Fibroblast of peridontal ligament (primary cell): ENCODE results near the gene RRAS.

ENCODE experiments used
- DNase-seq: peaks from one replicate; pipeline ENCODE4 v3.0.0-alpha.2; 2010; ENCODE audit errors: extremely low read depth

Gene RRAS

DNA sequence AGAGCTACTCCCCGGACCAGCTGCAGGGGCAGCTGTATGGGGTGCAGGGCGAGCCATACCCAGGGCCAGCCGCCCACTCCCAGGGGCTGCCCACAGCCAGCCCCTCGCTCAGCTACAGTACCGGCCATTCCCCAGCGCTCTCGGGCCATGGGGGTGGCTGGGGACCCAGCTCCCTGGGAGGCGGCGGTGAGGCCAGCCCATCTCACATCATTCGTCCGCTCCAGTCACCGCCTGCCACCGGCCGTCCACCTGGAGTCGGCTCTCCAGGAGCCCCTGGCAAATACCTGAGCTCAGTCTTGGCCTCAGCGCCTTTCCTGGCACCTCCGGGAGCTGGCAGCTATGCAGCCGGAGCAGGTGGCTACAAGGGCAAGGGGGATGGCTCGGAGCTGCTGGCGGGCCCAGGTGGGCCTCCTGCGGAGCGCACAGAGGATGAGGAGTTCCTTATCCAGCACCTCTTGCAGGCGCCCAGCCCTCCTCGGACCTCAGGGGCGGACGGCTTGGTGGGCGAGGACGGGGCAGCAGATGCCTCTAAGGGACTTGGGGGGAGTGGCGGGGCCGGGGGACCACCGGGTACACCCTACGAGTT, 44.0 kb downstream of the RRAS start:
- no peak for DNase-seq

DNA sequence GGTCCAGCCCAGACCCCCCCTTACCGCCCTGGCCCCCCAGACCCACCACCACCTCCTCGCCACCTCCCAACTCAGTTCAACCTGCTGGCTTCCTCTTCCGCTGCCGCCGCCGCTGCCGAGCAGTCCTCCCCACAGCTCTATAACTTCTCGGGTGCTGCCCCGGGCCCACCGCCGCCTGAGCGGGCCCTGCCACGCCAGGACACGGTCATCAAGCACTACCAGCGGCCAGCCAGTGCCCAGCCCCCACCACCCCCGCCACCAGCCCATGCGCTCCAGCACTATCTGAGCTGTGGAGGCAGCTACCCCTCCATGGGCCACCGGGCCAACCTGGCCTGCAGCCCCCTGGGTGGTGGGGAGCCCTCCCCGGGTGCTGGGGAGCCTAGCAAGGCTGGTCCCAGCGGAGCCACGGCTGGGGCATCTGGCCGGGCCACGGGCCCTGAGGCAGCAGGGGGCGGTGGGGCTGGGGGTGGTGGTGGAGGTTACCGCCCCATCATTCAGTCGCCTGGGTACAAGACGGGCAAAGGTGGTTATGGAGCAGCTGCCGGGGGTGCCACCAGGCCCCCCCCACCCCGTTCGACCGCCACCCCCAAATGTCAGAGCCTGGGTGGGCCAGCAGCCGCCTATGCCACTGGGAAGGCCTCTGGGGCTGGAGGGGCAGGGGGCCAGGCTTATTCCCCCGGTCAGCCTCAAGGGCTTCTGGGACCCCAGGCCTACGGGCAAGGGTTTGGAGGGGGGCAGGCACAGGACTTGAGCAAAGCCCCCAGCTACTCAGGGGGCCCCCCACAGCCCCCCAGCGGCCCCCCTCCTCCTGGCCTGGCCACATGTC, 44.7 kb downstream of the RRAS start:
- DNase-seq: no peak

DNA sequence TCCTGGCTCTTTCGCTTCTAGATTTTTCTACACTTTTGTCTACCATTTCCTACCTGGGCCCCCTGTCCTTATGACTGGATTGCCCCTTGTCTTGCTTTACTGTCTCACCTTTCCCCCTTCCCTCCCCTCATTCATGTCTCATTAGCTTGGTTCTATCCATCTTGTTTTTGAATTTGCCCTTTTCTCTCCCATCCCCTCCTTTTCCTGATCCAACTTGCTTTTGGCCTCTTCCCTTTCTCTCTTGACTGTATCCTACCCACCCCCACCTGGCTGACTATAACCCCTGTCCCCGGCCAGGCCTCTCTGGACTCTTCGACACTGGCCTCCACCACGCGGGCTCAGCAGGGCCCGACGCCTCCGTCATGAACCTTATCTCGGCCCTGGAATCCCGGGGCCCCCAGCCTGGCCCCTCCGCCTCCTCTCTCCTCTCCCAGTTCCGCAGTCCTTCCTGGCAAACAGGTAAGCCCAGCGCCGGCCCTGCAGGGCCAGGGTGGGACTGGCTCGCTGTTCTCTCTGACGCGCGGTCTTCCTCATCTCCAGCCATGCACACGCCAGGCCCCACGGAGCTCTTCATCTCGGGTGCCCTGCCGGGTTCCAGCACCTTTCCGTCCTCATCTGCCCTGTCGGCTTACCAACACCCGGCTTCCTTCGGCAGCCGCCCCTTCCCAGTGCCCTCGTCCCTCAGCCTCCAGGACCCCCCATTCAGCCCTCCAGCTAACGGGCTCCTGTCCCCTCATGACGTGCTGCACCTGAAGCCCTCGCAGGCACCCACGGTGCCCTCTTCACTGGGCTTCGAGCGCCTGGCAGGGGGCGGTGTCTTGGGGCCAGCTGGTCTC, 45.6 kb downstream of the RRAS start:
- DNase-seq: no peak

DNA sequence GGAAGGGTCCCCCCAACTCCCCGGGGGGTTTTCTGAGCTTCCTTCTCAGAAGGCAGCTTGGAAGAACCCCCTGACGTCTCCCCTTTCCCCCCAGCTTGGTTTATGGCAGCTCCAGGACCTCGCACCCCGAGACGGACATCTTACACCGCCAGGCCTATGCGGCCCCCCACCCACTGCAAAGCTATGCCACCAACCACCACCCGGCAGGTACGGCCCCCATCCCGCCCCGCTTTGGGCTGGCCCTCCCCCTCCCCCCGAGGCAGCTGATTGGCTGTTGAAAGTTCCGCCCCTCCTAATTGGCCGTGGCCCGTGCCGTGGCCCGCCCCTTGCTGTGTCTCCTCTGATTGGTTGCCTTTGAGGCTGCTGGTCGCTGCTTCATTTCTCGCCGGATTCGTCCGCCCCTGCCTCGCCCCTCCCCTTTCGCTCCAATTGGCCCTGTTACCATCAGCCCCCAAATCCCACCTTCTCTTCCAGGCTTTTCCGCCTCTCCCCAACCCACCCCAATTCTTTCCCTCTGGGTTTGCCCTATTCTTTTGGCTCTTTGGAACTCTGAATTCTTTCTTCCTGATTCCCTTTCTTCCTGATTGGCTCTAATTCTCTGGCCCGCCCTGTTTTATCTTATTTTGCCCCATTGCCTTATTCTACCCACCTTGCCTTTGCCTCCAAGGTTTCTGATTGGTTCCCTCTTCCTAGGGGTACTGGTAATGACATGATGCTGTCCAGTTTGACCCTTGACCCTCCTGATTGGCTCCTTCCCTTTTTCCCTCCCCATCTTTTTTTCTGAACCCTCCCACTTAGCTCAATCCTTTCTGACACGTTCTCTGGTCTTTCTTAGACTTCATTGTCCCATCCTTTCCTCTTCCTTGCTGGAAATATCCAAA, 46.5 kb downstream of the RRAS start:
- peak; percentile 84 for DNase-seq

DNA sequence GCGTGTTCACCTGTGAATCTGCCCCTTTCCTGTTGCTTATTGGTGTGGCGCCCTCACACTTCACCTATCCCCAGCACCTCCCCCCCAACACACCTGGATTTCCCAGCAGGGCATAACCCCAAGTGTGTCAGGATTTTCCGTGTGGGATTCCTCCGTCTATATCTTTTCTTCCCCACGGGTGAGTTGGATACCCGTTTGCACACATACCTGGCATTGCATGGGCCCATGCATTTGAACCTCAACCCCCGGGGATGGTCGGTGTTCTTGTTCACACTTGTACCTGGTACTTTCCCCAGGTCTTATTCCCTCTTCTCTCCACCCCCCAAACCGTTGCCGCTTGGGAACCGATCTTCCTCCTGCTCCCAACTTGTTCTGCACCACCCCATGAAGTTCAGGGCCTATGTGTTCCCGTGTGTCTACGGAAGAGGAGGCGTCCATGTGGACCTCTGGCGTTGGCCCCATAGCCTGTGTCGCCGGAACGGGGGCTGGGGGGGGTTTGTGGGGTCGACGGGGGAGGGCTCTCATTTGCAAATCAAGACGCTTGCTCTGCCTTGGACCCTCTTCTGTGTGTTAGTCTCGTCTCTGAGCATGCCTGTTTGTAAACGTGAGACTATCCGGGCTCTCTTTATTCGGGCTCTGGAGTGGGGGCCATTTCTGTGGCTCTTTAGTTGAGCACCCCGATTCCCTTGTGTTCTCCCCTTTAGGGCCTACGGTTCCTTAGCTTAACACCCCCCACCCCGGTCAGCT, 47.3 kb downstream of the RRAS start:
- DNase-seq: no peak

DNA sequence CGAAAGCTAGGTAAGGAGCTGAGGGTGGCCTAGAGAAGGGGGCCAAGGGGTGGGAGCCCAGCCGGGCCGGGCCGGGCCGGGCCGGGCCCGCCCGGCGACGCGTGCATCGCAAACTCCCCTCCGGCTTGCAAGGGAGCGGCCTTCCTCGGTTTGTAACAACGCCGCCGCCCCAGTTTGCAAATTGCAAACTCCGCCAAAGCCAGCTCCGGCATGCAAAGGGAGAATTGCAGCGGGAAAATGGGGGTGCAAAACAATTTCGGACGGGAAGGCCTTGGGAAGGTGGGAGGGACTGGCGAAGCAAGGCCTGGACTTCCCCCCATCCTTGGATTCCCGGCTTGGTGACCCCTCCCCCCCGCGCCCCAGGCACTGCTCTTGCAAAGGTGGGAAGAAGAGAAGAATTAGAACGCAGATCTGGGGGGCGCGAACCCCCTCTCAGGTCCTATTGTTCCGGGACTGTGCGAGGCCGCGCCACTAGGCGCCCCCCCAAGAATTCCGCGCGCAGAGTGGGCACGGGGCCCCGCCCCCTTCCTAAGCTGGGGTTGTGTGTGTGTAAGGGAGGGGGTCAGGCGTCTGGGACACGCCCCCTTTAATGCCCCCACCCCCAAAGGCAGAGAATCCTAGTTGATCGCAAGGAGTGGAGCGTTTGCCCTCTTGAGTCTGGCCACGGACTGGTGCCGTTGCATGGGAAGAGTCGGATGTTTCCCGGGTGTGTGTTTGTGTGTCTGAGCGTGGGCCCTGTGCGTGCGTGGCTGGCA, 48.0 kb downstream of the RRAS start:
- DNase-seq: peak; percentile 36

DNA sequence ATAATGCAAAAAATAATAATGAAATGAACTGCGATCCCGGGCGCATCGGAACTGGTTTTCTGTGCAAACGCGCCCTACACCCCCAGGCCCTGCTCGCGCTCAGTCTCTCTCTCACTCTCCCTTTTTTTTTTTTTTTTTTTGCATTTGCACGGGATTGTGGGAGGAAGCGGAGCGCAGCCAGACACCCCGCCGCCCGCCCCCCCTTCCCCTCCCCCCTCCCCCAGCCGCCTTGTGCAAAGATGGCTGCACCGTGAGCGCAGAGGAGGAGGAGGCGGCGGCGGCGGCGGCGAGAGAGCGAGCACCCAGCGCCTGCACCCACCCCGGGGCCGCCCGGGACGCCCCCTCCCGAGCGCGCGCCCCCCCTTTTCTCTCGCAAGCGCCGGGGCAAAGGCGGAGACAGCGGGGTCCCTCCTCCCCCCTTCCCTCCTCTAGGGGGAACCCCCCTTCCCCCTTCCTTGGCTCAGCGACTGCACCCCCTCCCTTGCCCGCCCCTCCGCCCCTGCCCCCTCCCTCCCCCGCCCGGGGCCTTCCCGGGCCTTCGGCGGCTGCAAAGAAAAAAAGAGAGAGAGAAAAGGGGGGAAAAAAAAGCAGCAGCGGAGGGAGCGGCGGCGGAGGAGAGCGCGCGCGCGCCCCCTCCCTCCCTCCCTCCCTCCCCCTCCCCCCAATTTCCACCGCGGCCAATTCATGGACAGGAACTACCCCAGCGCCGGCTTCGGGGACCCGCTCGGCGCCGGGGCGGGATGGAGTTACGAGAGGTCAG, 48.8 kb downstream of the RRAS start, which contains the start of gene PRR12:
Gene PRR12 (plus strand): TSS at position 212 of the 760 bp plus-strand sequence. CDS start 473 bp downstream, at position 685.
- DNase-seq: peak; percentile 68

DNA sequence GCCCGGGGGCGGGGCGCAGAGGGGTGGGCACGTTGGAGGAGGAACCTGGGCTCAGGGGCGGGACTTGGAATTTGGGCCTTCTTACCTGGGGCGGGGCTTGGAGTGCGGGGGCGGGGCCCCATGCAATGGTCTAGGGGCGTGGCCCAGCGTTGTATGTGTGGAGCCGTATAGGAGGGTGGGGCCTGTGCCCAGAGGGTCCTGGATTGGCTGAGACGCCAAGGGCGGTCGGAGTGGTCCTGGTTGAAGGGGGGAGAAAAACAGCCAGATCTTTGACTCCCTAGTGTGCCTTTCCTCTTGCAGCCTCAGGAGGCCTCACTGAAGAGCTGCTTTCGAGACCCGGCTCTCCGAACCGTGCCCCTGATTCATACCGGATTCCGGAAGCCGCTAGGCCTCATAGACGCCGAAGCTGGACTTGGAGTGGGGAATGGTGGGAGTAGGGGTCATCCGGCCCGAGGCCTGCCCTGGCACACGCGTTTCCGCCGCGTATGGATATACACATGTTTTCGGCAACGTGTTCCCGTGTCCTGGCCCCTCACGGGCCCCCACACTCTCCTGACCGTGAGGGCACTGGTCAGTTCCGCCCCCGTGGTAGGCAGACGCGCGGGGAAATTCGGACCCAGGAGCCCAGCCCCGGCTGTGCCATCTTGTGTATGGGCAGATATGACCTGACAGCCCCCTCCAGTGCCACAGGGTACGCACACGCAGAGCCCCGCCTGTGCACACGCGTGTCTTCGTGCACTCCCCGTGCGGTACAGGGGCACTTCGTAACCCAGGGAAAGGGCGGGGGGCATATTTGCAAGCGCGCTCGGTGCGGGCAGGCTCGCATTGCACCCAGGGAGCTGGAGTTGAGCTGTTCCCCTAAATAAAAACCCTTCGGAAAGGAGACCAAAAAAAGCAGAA, 49.6 kb downstream of the RRAS start:
- peak; percentile 91 for DNase-seq

DNA sequence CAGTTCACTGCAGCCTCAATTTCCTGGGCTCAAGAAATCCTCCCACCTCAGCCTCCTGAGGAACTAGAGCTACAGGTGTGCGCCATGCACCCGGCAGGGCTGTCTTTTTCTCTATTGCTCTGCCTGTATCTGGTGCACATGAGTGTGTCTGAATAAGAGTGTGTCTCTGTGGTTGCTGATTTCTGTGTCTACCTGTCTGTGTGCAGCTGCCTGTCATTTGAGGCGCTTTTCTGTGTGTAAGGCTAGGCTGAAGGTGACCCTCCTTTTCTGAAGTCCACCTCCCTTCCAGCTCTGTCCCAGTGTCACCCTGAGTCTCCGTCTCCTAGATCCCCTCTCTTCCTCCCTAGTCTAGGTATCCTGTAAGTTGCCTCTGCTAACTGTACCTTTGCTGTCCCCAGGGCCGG, 50.4 kb downstream of the RRAS start:
- DNase-seq: no peak

DNA sequence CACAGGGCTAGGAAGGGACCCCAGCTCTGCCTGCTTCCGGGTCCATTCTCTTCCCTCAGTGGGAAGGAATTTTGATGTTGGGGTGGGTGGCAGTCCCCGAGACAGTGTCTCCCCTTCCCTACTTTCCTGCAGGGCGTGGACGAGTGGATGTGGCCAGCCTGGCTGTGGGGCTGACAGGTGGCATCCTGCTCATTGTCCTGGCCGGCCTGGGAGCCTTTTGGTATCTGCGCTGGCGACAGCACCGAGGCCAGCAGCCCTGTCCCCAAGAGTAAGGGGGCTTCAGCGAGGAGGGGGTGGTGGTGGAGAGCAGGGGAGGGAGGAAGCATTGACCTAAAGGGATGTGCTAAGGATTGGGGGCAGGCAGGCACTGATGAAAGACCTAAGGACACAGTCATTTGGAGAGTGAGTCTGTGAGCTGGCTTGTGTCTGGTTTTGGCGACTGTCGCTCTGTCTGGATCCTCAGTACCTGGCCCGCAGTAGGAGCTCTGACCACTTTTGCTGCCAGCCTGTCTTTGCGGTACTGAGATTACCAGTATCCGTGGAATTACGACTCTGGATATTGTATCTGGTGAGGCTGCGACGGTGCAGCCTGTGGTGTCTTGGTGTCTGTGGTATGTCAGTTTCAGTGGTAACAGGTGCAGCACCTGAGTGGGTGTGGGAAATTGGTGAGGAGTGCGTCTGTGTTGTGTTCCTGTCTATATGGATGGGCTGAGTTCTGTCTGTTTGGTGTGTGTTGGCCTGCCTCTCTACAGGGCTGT, 51.4 kb downstream of the RRAS start:
- no peak for DNase-seq

DNA sequence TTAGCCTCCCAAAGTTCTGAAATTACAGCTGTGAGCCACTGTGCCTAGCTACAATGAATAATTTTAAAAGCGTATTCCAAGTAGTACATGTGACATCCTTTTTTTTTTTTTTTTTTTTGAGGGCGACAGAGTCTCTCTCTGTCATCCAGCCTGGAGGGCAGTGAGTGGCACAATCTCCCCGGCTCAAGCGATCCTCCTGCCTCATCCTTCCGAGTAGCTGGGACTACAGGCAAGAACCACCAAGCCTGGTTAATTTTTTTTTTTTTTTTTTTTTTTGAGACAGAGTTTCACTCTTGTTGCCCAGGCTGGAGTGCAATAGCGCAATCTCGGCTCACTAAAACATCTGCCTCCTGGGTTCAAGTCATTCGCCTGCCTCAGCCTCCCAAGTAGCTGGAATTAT, 52.7 kb downstream of the RRAS start:
- DNase-seq: no peak
